T-helper 2 cell treated with Interferon-gamma antibody and Interleukin-4, amounts not matched to agents 100 ng/mL and 5 ng/mL, for 36 hours (primary cell): ENCODE measurements around the gene DHX34. TPM values are rescaled to one million over a fixed set of nuclear protein-coding genes. Genes with fewer than 3 reads are reported as not detected.

Experiments
- intact Hi-C: fragments of 100-400 bp; cut with micrococcal nuclease; formaldehyde crosslinking; loops from one replicate; pipeline ENCODE4 v1.15.1; 2023
- total RNA-seq: library from RNA; stranded (reverse); gene quantifications from 2 replicates; pipeline ENCODE4 v1.2.3, GENCODE V29; 2022

Gene DHX34
- total RNA-seq, 1 donor from 2014 or later = 15.5 TPM

DNA sequence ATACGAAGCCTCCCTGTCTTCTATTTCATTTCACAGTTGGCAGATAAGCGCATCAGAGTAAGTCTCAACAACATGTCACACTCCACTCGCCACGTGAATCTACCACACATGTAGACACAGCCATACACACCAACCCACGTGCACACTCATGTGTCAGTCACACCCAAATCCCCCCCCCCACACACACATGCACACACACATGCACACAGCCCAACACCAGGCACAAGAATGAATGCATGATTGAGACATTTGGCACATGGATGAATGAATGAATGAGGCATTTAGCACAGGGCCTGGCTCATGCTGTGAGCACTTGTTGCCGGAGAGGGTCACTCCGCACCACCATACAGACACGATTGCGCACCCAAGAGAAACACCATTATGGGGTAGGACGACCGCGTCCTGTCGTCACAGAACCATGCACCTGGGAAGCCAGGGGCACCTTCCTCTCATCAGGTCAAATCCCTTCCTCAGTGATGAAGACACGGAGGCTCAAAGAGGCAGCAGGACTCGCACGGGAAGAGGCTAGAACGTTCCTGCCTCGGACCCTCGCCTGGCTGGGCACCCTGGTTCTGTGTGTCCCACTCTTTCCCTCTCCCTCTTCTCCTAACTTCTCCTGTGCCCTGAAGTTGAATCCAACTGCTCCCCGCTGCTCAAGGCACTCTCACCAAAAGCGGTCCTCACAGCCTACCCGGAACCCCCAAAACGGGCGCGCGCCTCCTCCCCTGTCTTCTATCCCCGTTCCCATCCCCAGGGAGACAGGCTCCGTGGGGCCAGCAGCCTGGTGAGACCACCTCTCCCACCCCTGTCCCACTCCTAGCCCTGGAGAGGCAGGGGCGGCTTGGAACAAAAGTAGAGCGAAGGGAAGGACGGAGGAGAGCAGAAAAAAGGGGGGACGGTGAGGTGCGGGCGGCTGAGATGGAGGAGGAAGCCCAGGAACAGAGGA lies 68.9 kb downstream of the DHX34 start:
- intact Hi-C loops = no loop called here

- intact Hi-C loops = no loop called here
Observed at GRCh38 chr19:47418692-47419029, 69.5 kb downstream of the DHX34 start.

- intact Hi-C loops = no loop called here
Observed at GRCh38 chr19:47419030-47419783, 70.1 kb downstream of the DHX34 start, which contains the start of gene MEIS3. Gene MEIS3 (minus strand): TSS chr19:47419527. CDS start chr19:47419081, 446 bp downstream.

- intact Hi-C loops = no loop called here
Observed at GRCh38 chr19:47419789-47420188, 70.7 kb downstream of the DHX34 start.

DNA sequence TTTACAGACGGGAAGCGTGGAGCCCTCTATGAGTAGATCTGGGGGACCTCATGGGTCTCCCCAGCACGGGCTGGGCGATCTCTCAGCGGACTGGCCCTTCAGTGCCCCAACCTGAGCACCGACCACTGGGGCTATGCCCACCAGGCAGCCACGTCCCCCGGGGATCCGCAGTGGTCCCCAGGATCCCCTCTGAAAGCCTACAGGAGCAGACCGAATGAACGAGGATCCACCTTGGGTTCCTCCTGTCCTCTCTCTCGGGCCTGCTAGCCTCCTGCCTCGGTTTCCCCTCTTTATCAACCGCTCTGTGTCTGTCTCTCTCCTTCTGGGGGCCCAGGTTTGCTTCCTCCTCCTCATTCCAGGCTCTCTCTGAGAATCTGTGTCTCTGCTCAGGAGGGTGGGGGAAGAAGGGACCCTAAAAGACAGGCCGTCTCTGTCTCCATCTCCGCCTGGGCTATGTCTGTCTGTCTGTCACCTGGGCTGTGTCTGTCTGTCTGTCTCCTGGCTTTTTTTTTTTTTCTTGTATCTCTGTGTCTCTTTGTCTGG lies 72.2 kb downstream of the DHX34 start:
- intact Hi-C loops = no loop called here

GRCh38 chr19:47421844-47422395 lies 72.8 kb downstream of the DHX34 start:
- intact Hi-C loops = no loop called here

GRCh38 chr19:47422417-47423163 lies 73.5 kb downstream of the DHX34 start:
- intact Hi-C loops = no loop called here

GRCh38 chr19:47423203-47423882 lies 74.2 kb downstream of the DHX34 start:
- intact Hi-C loops = no loop called here

- intact Hi-C loops = loop anchor here (2.0 kb wide), 2 partner anchors 131 to 271 kb away; no protein-coding TSS in a partner anchor
Observed at GRCh38 chr19:47427241-47428176, 78.4 kb downstream of the DHX34 start.

- intact Hi-C loops = loop anchor here (2.0 kb wide), 1 partner anchor 270 kb away; no protein-coding TSS in a partner anchor
Observed at GRCh38 chr19:47428177-47428894, 79.2 kb downstream of the DHX34 start.

DNA sequence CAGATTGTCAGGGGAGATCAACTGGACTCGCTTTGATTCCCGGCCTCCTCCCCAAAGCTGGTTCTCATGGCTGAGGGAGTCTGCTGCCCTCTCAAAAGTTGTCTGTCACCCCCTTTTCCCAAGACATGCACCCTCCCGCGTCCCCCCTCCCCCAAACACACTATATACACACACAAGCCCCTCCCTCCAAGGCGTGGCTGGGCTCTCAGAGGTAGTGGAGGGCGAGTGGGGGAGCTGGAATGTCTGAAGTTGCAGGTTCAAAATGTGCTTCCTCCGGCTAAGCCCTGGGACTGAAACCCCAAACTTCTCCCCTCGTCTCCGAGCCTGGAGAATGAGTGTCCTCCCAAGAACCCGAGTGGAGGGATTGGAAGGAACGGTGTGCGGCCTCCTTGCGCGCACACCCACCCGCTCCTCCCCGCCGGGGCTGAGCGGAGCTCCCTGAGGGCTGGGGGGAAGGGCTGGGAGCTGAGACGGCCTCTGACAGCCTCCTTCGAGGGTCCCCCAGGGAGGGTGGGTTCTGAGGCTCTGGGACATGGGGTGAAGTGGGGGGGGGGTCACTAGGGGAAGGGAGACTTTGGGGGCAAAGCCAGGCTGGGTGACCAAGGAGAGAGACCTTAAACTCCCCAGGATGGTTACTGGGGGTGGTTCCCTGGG lies 80.2 kb downstream of the DHX34 start:
- intact Hi-C loops = loop anchor here (2.0 kb wide), 1 partner anchor 270 kb away; no protein-coding TSS in a partner anchor

- intact Hi-C loops = no loop called here
Observed at GRCh38 chr19:47430041-47430802, 81.1 kb downstream of the DHX34 start.

GRCh38 chr19:47432091-47432490 lies 83.0 kb downstream of the DHX34 start:
- intact Hi-C loops = no loop called here
